NCI-H446 (cell line): ENCODE measurements around the gene NGEF.

Experiments used
- DNase-seq, 2 experiments: peaks; one replicate each; lab custom pipeline; 2025; lab: John Stamatoyannopoulos, UW

Gene NGEF

GRCh38 chr2:233042549-233042948 lies 29.5 kb upstream of the NGEF start:
- DNase-seq, result no peak

GRCh38 chr2:233041722-233042323 lies 28.8 kb upstream of the NGEF start:
- DNase-seq, result no peak

DNA sequence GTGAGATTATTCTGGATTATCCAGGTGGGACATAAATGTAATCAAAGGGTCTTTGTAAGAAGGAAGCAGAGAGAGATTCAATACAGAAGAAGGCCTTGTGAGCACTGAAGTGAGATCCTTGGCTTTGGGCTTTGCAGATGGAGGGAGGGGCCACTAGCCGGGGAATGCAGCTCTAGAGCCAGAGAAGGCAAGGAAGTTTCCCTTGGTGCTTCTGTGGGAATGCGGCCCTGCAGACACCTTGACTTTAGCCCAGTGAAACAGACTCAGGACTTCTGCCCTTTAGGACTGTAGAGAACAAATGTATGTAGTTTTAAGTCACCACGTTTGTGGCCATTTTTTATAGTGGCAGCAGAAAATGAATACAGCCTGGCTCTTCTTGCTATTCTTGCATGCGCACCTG lies 27.5 kb upstream of the NGEF start:
- no peak for DNase-seq

DNA sequence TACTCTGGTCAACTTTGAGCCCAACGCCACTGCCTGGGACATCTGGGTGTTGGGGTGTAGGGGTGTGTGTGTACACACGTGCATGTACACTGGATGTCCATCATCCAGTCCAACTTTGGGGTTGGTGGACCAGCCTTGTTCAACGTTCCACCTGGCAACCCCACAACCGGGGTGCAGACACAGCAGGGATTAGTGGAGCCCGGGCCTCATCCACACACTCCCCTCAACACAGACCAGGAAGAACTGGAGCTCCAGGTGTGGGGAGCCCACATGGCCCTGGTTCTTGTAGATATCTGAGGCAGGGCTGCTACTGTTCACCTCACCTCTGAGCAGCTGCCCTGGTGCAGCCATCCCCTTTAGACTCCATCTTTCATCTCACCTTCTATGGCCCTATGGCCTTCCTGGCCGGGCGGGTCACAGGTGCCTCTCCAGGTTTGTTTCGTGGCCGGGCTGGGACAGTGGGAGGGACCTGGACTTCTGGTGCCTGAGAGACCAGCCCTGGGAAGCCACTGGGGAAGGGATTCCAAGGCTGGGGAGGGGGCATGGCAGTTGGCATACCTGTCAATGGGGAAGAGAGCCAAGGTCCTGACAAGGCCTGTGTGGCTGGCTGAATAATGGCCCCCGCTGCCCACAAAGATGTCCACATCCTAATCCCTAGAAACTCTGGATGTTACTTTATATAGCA lies 26.9 kb upstream of the NGEF start:
- DNase-seq, result no peak

GRCh38 chr2:233039212-233039845 lies 26.3 kb upstream of the NGEF start:
- no peak for DNase-seq

- DNase-seq, result no peak
These were observed 24.0 kb upstream of the NGEF start for GRCh38 chr2:233037078-233037477.

- no peak for DNase-seq
These were observed 23.2 kb upstream of the NGEF start for GRCh38 chr2:233036162-233036838.

GRCh38 chr2:233035426-233036161 lies 22.5 kb upstream of the NGEF start:
- no peak for DNase-seq

- DNase-seq, result no peak
These were observed 21.2 kb upstream of the NGEF start for GRCh38 chr2:233034091-233034882.

DNA sequence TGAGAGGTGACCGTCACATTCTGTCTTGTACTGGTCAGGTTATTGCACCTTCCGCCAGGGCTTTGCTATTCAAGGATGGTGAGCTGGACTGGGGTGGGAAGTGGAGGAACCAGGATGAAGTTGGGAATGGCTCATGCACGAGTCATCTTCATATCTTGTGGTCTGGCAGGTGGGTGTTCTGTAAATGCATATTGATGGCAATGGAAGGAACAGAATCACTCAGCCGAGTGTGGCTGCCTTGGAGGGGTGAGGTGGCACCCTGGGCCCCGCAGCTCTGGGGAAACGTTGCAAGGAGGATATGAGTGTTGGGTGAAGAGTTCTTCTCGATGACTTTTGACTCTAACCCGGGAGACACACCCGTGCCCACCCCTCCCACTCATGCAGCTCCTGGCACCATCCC lies 20.6 kb upstream of the NGEF start:
- DNase-seq, result no peak

DNA sequence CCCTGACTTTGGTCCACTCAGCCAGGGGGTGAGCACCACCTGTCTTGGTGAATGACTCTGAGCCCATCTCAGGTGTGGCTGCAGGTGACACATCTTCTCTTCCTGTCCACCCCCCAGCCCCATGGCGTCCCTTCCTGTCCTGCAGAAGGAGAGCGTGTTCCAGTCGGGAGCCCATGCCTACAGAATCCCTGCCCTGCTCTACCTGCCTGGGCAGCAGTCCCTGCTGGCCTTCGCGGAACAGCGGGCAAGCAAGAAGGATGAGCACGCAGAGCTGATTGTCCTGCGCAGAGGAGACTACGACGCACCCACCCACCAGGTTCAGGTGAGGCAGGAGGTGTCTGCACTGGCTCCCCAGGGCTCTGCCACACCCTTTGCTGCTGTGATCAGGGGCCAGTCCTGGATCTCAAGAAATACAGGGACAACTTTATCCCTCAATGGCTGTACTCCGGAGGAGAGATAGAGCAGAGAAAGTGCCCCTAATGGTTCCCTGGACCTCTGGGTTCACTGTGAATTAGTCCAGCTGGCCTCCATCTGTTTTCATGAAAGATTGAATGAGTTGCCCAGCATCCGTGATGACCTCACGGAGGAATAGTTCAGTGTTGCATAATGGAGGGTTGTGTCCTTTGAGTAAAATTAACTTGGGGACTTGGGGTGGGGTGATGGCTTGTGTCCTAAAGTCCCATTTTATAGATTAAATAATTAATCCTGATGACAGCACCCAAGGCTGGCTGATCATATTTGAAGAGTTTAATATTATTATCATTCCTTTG lies 19.7 kb upstream of the NGEF start, which contains the start of gene NEU2:
Gene NEU2 (plus strand): TSS at position 122 of the 770 bp plus-strand sequence. CDS start 0 bp downstream, at position 122.
- no peak for DNase-seq

- no peak for DNase-seq
These were observed 18.8 kb upstream of the NGEF start for GRCh38 chr2:233031556-233032500.

GRCh38 chr2:233029321-233029720 lies 16.3 kb upstream of the NGEF start:
- DNase-seq, result no peak

GRCh38 chr2:233026198-233026813 lies 13.2 kb upstream of the NGEF start:
- no peak for DNase-seq

- DNase-seq, result no peak
These were observed 12.7 kb upstream of the NGEF start for GRCh38 chr2:233025706-233026105.

DNA sequence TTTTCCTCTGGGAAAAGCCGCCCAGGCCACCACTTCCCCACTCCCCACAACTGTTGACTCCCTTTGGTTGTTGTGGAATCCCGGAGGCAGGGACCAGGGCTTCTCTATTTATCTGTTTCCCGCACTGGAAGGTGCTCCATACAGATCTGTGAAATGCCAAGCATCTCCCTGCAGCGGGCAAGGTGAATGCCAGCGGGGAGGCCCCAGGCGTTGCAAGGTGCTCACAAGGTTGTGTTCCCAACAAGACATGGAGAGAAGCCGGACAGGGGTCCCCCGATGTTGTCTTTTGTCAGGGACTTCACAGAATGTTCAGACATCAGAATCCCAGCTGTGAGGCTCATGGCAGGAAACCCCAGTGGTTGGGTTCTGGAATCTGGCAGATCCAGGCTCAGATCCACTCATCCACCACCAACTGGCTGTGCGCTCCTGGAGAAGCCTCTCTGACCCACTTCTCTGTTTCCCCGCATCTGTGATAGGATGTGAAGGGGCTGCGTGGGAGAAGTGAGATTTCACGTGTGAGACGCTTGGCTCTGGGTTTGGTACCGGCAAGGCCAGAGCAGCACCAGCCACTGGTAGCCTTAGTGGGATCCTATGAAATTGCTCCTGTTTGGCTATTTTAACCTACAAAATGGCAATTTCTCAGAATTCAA lies 10.8 kb upstream of the NGEF start:
- DNase-seq, result no peak

DNA sequence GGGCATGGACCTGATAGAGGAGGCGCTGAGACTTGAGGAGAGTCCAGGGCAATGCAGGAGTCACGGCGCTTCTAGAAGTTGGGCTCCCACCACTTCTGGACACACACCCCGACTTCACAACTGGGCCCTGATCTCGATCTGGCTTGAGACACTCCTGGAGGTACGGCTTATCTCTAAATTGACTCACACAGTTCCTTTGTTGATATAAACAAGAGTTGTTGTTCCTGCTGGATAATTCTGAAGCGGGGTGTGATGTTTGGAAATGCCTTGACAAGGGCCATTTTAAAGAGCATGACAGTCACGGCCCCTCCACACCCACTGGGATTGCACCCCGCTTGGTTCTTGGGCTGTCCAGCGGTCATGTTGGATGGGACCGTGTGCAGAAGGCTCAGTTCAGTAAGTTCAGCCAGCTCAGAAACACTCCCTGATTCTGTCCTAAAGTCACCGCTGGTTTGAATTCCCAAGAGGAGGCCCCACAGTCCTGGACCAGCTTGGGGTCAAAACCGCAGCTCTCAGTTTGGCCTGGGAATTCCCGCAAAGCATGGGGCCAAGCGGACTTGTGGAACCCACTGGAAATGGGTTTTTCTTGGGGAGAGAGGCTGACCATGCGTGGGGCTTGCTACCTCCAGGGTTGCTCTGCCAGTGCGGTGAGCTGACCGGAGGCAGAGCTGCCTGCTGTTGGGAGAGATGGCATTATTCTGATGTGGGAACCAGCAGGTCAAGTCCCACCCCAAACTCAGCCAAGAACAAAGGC lies 10.1 kb upstream of the NGEF start:
- DNase-seq, result no peak

- no peak for DNase-seq
These were observed 9.5 kb upstream of the NGEF start for GRCh38 chr2:233022561-233022960.
